Dedifferentiated amniotic fluid mesenchymal stem cell (primary cell): ENCODE measurements around the gene NSUN3.
"Not testable (repeated sequence)": the region's sequence is repeated elsewhere in the genome, so short reads cannot be mapped to it uniquely, and the experiment has no call there.

Experiments used
- DNase-seq: peaks from one replicate; pipeline ENCODE4 v3.0.0-alpha.2; 2016; ENCODE audit errors: extremely low spot score

The NSUN3 gene

DNA sequence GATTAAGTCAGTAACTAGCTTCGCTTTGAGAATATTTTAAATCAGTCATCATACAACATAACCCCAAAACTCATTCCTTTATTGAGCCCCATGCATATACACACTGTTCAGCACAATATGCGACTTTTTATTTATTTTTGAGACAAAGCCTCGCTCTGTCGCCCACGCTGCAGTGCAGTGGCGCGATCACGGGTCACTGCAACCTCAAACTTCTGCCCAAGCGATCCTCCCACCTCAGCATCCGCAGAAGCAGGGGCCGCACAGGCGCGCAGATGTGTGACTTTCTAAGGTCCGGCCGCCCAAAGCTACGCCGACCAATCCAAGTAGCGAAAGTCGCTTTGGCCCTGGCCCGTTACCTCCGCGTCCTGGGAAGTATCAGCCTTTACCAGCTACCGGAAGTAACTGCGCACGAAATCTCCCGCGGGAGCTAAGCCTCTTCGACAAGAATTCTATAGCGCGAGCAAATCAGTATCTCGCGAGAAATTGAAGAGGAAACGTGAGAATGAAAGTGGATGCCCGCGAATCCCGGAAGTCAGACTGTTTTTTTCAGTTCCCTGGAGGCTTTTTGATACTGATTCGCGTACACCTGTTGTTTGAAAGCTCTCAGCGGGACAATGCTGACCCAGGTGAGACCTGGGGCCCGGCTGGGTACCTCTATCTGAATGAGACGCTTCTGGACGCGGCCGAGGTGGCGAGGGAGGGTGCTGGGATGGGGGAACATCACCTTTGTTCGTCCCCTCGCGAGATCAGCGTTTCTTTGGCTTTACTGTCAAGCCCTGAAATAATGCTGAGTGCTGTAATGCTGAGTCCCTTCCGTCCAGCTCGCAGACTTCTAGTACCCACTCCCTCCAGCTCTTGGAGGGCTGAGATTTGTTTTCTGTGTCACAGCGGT, at the start of gene NSUN3, which contains the start of gene DHFR2:
TSS of gene NSUN3 (plus strand) at position 549 of the 892 bp plus-strand sequence. CDS start at position 615, 66 bp downstream.
TSS of gene DHFR2 (minus strand) at position 404 of the 892 bp plus-strand sequence. CDS start 1,405 bp downstream, outside the sequence.
- DNase-seq, result peak; percentile 99

GRCh38 chr3:94015025-94015424, 47.8 kb upstream of the NSUN3 start:
- no peak for DNase-seq

DNA sequence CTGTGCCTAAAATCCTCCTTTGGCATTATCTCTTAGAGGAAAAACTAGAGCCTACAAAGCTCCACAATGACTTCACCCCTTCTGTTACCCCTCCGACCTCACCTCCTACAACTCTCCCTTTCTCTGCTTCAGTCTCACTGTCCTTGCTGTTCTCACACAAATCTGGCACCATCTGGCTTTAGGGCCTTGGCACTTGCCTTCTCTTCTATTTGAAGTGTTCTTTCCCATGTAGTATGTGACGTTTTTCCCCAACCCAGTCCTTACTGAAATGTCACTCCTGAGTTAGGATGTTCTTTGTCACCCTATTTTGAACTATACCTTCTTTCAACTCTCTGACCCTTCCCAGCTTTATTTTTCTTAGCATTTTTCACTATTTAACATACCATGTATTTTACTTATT, 43.2 kb upstream of the NSUN3 start:
- no peak for DNase-seq

DNA sequence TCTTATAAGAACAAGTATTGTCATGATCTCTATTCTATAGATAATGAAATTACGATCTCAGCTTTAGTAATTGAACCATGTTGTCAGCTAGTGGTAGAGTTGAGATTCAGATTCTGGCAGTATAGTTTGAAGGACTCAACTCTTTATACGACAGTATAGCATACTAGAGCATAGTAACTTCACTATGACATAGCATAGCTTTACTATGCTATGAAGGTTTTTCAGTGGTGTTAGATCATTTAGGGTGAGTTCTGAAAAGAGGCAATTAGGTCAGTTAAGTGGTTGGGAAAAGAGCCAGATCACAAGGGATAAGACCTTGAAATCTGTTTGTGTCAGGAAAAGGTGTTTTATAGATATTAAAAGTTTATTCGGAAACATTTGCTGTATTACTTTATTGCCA, 42.6 kb upstream of the NSUN3 start:
- no peak for DNase-seq

DNA sequence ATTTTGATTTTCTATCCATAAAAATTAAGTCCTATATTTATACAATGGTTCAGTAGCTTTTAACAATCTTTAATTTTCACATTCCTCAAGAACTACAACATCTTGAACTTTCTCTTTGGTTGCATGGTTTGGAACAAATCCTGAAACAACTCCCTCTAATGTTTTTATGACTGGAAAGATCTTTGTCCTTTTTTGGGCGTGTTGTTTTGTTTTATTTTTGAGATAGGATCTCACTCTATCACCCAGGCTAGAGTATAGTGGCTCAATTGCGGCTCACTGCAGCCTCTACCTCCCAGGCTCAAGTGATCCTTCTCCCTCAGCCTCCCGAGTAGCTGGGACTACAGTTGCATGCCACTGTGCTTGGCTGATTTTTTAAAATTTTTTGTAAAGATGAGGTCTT, 38.5 kb upstream of the NSUN3 start:
- DNase-seq, result no peak

- no peak for DNase-seq
Observed at GRCh38 chr3:94026623-94027022, 36.2 kb upstream of the NSUN3 start.

DNA sequence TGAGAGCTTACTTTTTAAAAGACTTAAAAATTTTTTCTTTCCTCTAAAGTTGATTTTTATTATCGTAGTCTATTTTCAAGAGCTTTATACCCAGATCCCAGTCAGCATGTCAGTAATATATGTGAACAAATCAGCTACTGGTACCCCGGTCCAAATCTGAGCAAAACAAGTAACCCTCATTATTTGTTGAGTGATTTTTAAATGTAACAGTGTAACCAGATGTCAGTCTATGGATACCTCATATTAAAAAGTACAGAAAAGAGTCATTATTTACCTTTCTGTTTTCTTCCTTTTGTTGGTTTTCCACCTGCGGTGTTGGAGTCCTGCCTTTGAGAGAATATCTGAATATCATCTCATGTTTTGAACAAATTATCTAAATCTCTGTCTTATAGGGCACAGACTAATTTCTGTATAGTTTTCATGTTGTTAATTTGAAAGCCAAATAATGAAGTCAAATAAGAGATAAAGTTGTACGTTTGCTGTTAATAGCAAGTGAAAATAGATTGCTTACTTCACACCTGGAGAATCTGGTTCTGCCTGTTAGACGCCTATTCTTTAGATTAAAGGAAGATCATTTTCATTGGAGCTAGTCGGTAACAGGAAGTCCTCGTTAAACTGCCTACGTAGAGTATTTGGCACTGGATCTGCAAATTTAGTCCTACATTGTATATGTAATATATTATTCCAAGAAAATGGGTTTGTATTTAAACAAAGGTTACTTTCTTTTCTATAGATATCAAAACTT, 34.6 kb upstream of the NSUN3 start, which contains the start of gene STX19:
TSS of gene STX19 (minus strand) at position 505 of the 745 bp plus-strand sequence. CDS start 13,328 bp downstream, outside the sequence.
- no peak for DNase-seq

DNA sequence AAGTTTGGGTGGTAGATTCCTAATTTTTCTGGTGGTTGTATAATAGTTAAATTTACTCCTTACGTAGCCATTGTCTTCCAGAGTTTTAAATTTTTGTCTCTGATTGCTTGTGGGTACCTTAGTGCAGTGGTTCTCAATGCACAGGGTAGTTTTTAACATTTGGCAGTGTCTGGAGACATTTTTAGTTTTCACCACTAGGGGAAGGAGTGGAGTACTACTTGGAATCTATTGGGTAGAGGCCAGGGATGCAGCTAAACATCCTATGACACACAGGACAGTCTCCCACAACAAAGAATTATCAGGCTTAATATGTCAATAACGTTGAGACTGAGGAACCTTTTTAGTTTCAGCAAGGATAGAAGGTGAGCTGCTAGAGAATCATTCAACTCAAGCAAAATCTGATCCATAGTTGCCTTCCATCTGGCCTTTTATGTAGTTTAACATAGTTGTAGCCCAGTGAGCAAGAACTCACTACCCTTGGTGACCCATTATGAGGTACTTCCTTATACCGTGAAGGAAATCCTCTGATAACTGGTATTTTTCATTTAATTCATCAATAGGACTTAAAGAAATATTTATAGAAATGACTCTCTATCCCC, 25.9 kb upstream of the NSUN3 start:
- DNase-seq, result no peak

DNA sequence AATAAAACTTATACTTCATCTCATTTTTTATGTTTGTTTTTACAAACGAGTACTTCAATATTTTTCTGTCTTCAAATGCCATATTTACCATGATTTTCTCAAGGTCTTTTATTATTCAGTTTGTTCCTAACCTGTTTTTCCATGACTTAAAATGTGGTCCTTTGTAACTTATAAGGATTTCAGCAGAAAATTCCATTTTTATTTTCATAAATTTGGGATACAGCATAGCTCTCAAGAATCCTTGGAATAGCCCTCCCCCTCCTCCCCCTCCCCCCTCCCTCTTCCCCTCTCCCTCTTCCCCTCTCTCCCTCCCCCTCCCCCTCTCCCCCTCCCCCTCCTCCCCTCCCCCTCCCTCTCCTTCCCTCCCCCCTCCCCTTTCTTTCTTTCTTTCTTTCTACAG, 19.6 kb upstream of the NSUN3 start:
- no peak for DNase-seq

- DNase-seq, result not testable (repeated sequence)
Observed at GRCh38 chr3:94044100-94044936, 18.5 kb upstream of the NSUN3 start.

- DNase-seq, result no peak
Observed at GRCh38 chr3:94046533-94046932, 16.3 kb upstream of the NSUN3 start.

- no peak for DNase-seq
Observed at GRCh38 chr3:94049267-94049666, 13.6 kb upstream of the NSUN3 start.

DNA sequence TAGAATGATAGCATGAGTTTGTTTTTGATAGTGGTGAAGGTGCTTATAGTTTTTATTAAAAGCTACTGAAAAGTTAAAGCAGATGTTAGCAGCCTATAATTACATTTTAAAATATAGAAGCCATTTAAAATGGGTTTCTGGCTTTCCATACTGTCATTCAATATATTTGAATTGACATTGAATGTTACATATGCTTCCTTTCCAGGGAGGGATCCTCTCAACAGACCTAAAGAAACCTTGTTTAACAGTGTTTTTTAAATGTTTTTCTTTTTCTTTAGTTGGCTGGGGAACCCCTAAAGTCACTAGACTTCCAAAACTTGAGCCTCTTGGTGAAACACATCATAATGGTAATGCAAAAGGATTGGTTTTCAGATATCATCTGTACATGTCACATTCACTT, 12.3 kb upstream of the NSUN3 start:
- DNase-seq, result no peak

- DNase-seq, result no peak
Observed at GRCh38 chr3:94061297-94061696, 1.6 kb upstream of the NSUN3 start.

GRCh38 chr3:94063496-94064119, 747 bp downstream of the NSUN3 start:
- peak; percentile 34 for DNase-seq

- DNase-seq, result no peak
Observed at GRCh38 chr3:94064243-94064860, 1.5 kb downstream of the NSUN3 start.

DNA sequence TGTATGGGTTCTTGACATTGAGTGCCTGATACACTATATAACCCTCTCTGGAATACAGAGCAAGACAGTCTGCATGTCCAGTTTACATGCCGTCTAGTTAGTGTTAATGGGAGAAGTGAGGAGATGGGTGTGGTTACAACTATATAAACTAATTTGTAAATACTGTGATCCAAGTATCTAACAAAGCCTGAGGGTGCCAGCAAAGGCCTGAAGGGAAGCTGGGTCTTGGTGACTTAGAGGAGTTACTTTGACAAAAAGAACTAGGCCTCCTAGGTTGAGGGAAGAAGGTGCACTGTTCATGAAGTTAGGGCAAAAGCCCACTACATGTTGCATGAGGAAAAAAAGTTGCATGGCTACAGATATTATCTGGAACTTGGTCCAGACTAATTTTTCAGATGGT, 2.3 kb downstream of the NSUN3 start:
- DNase-seq, result no peak

DNA sequence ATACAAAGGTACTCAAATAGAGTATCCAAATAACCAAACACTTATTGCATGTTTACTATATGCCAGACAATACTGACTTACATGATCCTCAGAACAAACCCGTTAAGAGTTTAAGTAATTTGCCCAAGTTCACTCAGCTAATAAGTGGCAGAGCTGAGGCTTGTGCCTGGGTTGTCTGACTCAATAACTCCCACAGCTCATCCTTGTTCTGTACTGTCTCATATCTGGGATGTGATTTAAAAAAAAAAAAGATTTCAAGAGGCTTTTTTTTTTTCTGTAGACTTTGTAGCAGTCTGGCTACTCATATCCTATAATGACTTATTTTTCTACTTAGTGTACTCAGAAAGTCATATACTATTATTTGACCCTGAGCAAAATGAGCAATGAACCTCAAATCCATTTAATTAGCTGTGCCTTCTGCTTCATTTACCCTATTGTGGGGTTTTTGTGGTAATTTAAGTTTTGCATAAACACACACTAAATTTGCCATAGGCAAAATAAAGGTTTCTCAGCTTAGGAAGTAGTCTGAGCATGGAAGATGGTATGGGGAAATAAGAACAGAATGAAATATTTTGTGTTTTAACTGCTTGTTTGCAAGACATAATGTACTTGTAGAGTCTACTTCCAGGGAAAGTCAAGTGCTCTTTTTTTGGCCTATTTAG, 3.1 kb downstream of the NSUN3 start:
- no peak for DNase-seq

- no peak for DNase-seq
Observed at GRCh38 chr3:94066506-94067500, 3.9 kb downstream of the NSUN3 start.
